Endothelial cell of umbilical vein (primary cell): ENCODE data around the gene SMAD7. TPM values are rescaled to one million over a fixed set of nuclear protein-coding genes. Genes with fewer than 3 reads are reported as not detected.

Source experiments
- BruUV-seq: library from RNA; stranded (reverse); fragments of 400-500 nt; replicated peaks from 2 replicates; lab custom pipeline; 2021; lab: Mats Ljungman, UMichigan
- CTCF ChIA-PET: fragments of 300-600, 350-600 bp; sonication (Branson Sonifier 250); formaldehyde crosslinking; loops from one replicate; lab custom pipeline; 2021; ENCODE audit warnings: antibody characterized with exemption, inconsistent platforms; lab: Charles Lee
- POLR2A ChIA-PET: fragments of 300-600, 350-600 bp; sonication (Branson Sonifier 250); formaldehyde crosslinking; loops from one replicate; lab custom pipeline; 2021; ENCODE audit warnings: antibody characterized with exemption, inconsistent platforms; lab: Charles Lee
- DNase-seq: peaks from one replicate; pipeline ENCODE4 v3.0.0-alpha.2; 2011; ENCODE audit warnings: low read depth, low spot score
- FAIRE-seq: peaks from 2 replicates; lab custom pipeline; 2011; peaks lifted over from hg19 to GRCh38; lab: Jason Lieb, UNC
- H2AFZ ChIP-seq: 2 replicates; pipeline ENCODE4 v1.6.0; 2012; ENCODE audit warnings: low read depth, low read length, control low read depth, inconsistent platforms
- H3K27ac ChIP-seq: 2 replicates; pipeline ENCODE4 v1.5.1; 2011; ENCODE audit warnings: low read depth, mild to moderate bottlenecking, control low read depth, low read length, moderate library complexity; ENCODE audit not compliant: insufficient read depth
- H3K27me3 ChIP-seq, 2 experiments: 2 replicates each; pipeline versions ENCODE4 v1.6.0 to v1.6.1; 2011; ENCODE audit warnings: low read length in 2 of 2, mixed read lengths in 1 of 2; ENCODE audit not compliant: control insufficient read depth in 2 of 2, insufficient read depth in 2 of 2
- H3K36me3 ChIP-seq, 2 experiments: 2 replicates in 1 of 2; 3 replicates in 1 of 2; pipeline ENCODE4 v1.5.1; 2011; ENCODE audit warnings: low read length in 2 of 2, mild to moderate bottlenecking in 1 of 2, moderate library complexity in 1 of 2; ENCODE audit not compliant: control insufficient read depth in 2 of 2, insufficient read depth in 2 of 2; ENCODE audit errors: extremely low read depth in 1 of 2
- H3K4me1 ChIP-seq: 3 replicates; pipeline ENCODE4 v1.5.1; 2011; ENCODE audit warnings: mild to moderate bottlenecking, low read length; ENCODE audit not compliant: control insufficient read depth, insufficient read depth; ENCODE audit errors: extremely low read depth
- H3K4me2 ChIP-seq: 2 replicates; pipeline ENCODE4 v1.6.1; 2011; ENCODE audit warnings: low read length, control low read depth, mixed read lengths; ENCODE audit not compliant: insufficient read depth
- H3K4me3 ChIP-seq, 3 experiments: fragments of 200-600 bp in 1 of 3; sonication (generic), shearing (Covaris generic) in 1 of 3; replicated peaks in 1 of 3; 2 replicates each; pipeline ENCODE4 v1.5.1; 2011 to 2016; ENCODE audit warnings: control low read depth in 3 of 3, low read length in 3 of 3, mild to moderate bottlenecking in 2 of 3, inconsistent platforms in 1 of 3, low read depth in 1 of 3, moderate library complexity in 1 of 3; ENCODE audit not compliant: insufficient read depth in 1 of 3
- H3K79me2 ChIP-seq: 2 replicates; pipeline ENCODE4 v1.6.0; 2012; ENCODE audit warnings: low read length, inconsistent platforms; ENCODE audit not compliant: control insufficient read depth, insufficient read depth
- H3K9ac ChIP-seq: replicated peaks from 2 replicates; pipeline ENCODE3; 2011; ENCODE audit warnings: low read length, control low read depth; ENCODE audit not compliant: insufficient read depth; ENCODE audit errors: extremely low read depth
- H3K9me1 ChIP-seq: replicated peaks from 3 replicates; pipeline ENCODE4 v1.6.0; 2011; ENCODE audit warnings: mild to moderate bottlenecking, low read length; ENCODE audit not compliant: control insufficient read depth, insufficient read depth; ENCODE audit errors: extremely low read depth
- H3K9me3 ChIP-seq: replicated peaks from 2 replicates; pipeline ENCODE4 v1.5.1; 2012; ENCODE audit warnings: low read length, inconsistent platforms; ENCODE audit not compliant: control insufficient read depth, insufficient read depth
- H4K20me1 ChIP-seq: replicated peaks from 2 replicates; pipeline ENCODE3; 2011; ENCODE audit warnings: mild to moderate bottlenecking, low read length; ENCODE audit not compliant: control insufficient read depth, insufficient read depth; ENCODE audit errors: extremely low read depth
- EZH2 ChIP-seq: IDR thresholded peaks from 2 replicates; pipeline ENCODE4 v1.6.1; 2012; ENCODE audit warnings: borderline replicate concordance, low read depth, mild to moderate bottlenecking, moderate library complexity, low read length, inconsistent platforms; ENCODE audit not compliant: severe bottlenecking
- JUN ChIP-seq: IDR thresholded peaks from 2 replicates; pipeline ENCODE4 v1.6.1; 2011; ENCODE audit warnings: borderline replicate concordance, low read depth; ENCODE audit not compliant: insufficient read length, insufficient read depth
- MYC ChIP-seq: IDR thresholded peaks from one replicate; pipeline ENCODE4 v1.6.1; 2011; ENCODE audit warnings: mild to moderate bottlenecking, low read depth, low read length
- POLR2A ChIP-seq: IDR thresholded peaks from 2 replicates; pipeline ENCODE4 v1.6.1; 2012; ENCODE audit warnings: low read depth, mild to moderate bottlenecking, control low read depth, low read length
- POLR2AphosphoS5 ChIP-seq: IDR thresholded peaks from 2 replicates; pipeline ENCODE4 v1.6.1; 2012; ENCODE audit warnings: low read depth, mild to moderate bottlenecking, control low read depth, low read length, moderate library complexity; ENCODE audit not compliant: insufficient read depth
- dilution Hi-C: fragments of 300-500 bp; cut with MboI; formaldehyde crosslinking; loops from one replicate; pipeline ENCODE4 v1.15.0; 2019; ENCODE audit warnings: low sequenced_read_pairs; ENCODE audit not compliant: extremely low pct_ligation_motif_present
- intact Hi-C: fragments of 100-400 bp; cut with micrococcal nuclease; formaldehyde crosslinking; loops from one replicate; pipeline ENCODE4 v1.10.0; 2022
- polyA plus RNA-seq, 4 experiments: library from polyadenylated mRNA; depleted of rRNA in 3 of 4; stranded (reverse) in 3 of 4; unstranded in 1 of 4; fragments of >200 nt; gene quantifications; 2 replicates each; pipeline versions ENCODE4 v1.2.1 to v1.2.3, GENCODE V29; 2011 to 2012; ENCODE audit warnings: missing spikeins in 1 of 4
- total RNA-seq: library from RNA; stranded (reverse); gene quantifications from 2 replicates; pipeline ENCODE4 v1.2.3, GENCODE V29; 2021
- TF ChIP-seq, protein P1 (sequence below): IDR thresholded peaks from 2 replicates; pipeline ENCODE4 v1.6.1; 2011; ENCODE audit not compliant: insufficient read depth, insufficient read length
- TF ChIP-seq, protein P2 (sequence below), 2 donors: IDR thresholded peaks; 1 replicate in 1 of 2; 2 replicates in 1 of 2; pipeline ENCODE4 v1.5.1; 2011; ENCODE audit warnings: low read length in 2 of 2, mild to moderate bottlenecking in 2 of 2, moderate library complexity in 2 of 2, control low read depth in 1 of 2, inconsistent platforms in 1 of 2, low read depth in 1 of 2; ENCODE audit not compliant: insufficient read depth in 1 of 2; ENCODE audit errors: extremely low read depth in 1 of 2

Gene SMAD7
- total and polyA plus RNA-seq, 2 donors (not counting 3 experiments of a cell fraction or from before 2014, with no cell fraction given): 3.6 to 8.0 TPM

DNA sequence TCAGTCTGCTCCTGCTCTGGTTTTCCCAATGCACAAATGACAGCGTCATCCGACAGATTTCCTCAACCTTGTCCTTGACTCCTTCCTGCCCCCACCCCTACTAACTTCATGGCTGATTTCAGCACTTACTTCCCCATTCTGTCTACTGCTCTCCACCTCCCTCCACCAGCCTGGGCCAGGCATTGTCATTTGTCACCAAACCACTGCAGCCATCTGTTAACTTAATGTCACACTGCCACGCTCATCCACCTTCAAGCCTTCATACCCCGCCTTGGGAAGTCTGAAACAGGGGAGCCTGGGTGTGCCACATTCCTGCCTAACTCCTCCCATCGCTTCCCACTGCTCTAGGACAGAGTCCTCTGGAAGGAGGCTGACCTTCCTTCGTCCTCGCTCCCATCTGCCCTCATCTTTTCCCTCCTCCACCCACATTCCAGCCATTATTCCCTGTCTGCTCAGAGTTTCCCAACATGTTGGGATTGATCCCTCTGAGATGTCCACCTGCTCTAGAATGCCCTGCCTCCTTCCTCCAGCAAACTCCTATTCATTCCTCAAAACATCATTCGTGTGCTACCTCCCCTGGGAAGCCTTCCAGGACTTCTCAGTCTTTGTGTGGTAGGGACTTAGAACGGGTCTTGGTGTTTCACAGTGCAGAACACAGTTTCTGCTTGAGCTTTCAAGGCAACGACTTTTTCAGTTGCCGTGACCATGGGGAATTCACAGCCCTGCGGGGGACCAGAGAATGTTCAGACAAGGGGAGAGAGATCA, 42.2 kb upstream of the SMAD7 start:
- no peak for TF ChIP-seq MYC
- TF ChIP-seq, protein P1, sequence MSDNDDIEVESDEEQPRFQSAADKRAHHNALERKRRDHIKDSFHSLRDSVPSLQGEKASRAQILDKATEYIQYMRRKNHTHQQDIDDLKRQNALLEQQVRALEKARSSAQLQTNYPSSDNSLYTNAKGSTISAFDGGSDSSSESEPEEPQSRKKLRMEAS: no peak
- no peak for TF ChIP-seq EZH2
- TF ChIP-seq POLR2AphosphoS5: no peak
- no peak for TF ChIP-seq POLR2A
- no peak for TF ChIP-seq JUN
- TF ChIP-seq, protein P2, sequence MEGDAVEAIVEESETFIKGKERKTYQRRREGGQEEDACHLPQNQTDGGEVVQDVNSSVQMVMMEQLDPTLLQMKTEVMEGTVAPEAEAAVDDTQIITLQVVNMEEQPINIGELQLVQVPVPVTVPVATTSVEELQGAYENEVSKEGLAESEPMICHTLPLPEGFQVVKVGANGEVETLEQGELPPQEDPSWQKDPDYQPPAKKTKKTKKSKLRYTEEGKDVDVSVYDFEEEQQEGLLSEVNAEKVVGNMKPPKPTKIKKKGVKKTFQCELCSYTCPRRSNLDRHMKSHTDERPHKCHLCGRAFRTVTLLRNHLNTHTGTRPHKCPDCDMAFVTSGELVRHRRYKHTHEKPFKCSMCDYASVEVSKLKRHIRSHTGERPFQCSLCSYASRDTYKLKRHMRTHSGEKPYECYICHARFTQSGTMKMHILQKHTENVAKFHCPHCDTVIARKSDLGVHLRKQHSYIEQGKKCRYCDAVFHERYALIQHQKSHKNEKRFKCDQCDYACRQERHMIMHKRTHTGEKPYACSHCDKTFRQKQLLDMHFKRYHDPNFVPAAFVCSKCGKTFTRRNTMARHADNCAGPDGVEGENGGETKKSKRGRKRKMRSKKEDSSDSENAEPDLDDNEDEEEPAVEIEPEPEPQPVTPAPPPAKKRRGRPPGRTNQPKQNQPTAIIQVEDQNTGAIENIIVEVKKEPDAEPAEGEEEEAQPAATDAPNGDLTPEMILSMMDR (IDR thresholded peaks at IDR 0.05; ENCODE audit: extremely low read depth in 1 of 2, insufficient read depth in 1 of 2, low read depth in 1 of 2, low read length in 2 of 2): no peak
- intact Hi-C loops: no loop called here
- no peaks in the 10 kb centered on the region for H3K27me3 ChIP-seq
- no peaks in the 10 kb centered on the region for H4K20me1 ChIP-seq
- peaks cover 5% of the 10 kb centered on the region for H3K4me1 ChIP-seq
- no TSS peak for BruUV-seq
- dilution Hi-C loops: no loop called here
- H3K79me2 ChIP-seq: no peaks in the 10 kb centered on the region
- H3K27ac ChIP-seq: no peak overlapping the region
- no peak overlapping the region for H3K4me2 ChIP-seq
- no peak for FAIRE-seq
- H3K9me3 ChIP-seq: no peaks in the 10 kb centered on the region
- CTCF ChIA-PET: interaction anchor here (1.3 kb wide), 1 partner anchor 10 kb away, joined by 3 read pairs; no protein-coding TSS in a partner anchor
- H3K9me1 ChIP-seq: no peaks in the 10 kb centered on the region
- POLR2A ChIA-PET: no interaction called here
- no peak for DNase-seq
- H3K4me3 ChIP-seq: no peak overlapping the region
- H3K36me3 ChIP-seq: no peaks in the 10 kb centered on the region
- H3K9ac ChIP-seq: no peak overlapping the region
- H2AFZ ChIP-seq: no peak overlapping the region
